ENCODE measurements around the gene MAP7D1. TPM values are rescaled to one million over a fixed set of nuclear protein-coding genes. Genes with fewer than 3 reads are reported as not detected.
A peak's percentile ranks its signal among the peaks of the same experiment; 100 is the strongest.
"Not testable (repeated sequence)": the region's sequence is repeated elsewhere in the genome, so short reads cannot be mapped to it uniquely, and the experiment has no call there.

Gene MAP7D1
- total RNA-seq, 1 experiment from 2014 or later, result 49.9 TPM

DNA sequence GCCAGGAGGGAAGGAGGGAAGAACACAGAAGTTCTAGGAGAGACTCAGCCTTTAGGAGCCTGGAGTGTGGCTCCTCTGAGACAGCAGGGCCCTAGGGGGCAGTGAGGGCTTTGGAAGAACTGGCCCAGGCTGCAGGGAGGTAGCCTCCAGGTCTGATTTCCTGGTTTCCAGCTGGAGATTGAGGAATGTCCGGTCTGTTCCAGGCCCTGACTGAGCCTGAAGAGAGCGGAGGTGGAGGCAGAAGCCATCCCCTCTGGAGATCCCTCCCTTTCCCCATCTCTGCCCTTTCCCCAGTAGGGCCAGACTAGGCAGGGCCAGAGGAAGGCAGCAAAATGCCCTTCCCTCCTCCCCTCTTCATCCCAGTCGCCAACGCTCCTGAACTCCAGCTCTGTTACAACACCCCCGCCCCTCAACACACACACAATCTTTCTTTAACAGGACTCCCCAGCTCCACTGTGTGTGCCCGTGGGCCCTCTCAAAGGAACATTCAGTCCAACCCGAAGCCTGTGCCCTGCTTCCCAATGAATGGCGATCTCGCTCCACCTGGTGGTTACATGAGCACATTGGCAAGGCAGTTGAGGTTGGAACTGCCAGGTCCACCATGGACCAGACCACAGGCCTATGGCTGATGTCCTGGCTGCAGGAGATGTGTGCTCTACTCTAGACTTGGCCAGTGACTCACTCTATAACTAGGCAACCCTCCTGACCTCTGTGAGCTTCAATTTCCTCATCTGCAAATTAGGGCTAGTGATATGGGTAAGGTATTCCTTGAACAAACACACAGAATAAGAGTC lies 32.0 kb downstream of the MAP7D1 start:
- H2BK12ac ChIP-seq (ENCODE audit: insufficient read length, low read depth, low read length), result no peak overlapping the region
- H3K4me3 Mint-ChIP-seq, result peak overlapping the region; percentile 41 to 72

DNA sequence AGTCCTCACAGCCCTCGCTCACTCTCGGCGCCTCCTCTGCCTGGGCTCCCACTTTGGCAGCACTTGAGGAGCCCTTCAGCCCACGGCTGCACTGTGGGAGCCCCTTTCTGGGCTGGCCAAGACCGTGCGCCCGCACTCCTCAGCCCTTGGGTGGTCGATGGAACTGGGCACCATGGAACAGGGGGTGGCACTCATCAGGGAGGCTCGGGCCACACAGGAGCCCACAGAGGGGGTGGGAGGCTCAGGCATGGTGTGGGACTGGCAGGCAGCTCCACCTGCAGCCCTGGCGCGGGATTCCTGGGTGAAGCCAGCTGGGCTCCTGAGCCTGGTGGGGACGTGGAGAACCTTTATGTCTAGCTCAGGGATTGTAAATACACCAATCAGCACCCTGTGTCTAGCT lies 40.8 kb downstream of the MAP7D1 start:
- H3K4me2 ChIP-seq (ENCODE audit: insufficient read depth, insufficient read length, low read length); H2BK15ac ChIP-seq (ENCODE audit: low read depth, low read length); H3K56ac ChIP-seq (ENCODE audit: insufficient read length, low read depth, low read length); H3K23ac ChIP-seq (ENCODE audit: insufficient read length, low read depth, low read length); H3K9me3 Mint-ChIP-seq; H3K14ac ChIP-seq (ENCODE audit: insufficient read depth, low read length); H3K27me3 Mint-ChIP-seq (ENCODE audit: low read depth); H3K79me1 ChIP-seq (ENCODE audit: insufficient read depth, low read depth, low read length, poor library complexity, severe bottlenecking); H2BK12ac ChIP-seq (ENCODE audit: insufficient read length, low read depth, low read length); H2AFZ ChIP-seq (ENCODE audit: low read length); H3K4me1 Mint-ChIP-seq; H3K9ac ChIP-seq (ENCODE audit: extremely low read depth, insufficient read length, low read length); H4K5ac ChIP-seq (ENCODE audit: insufficient read length, low read depth, low read length); H2AK5ac ChIP-seq (ENCODE audit: insufficient read length, low read length); H2BK5ac ChIP-seq (ENCODE audit: insufficient read length, low read length); H3K4ac ChIP-seq (ENCODE audit: low read depth, low read length); H2BK120ac ChIP-seq (ENCODE audit: low read depth, low read length, poor library complexity, severe bottlenecking); H3K9me3 ChIP-seq (ENCODE audit: control insufficient read depth, low read depth, low read length); H4K91ac ChIP-seq (ENCODE audit: insufficient read length, low read depth, low read length); H3K18ac ChIP-seq (ENCODE audit: insufficient read length, low read depth, low read length); H3K36me3 Mint-ChIP-seq (ENCODE audit: insufficient read depth in 1 of 3, low read depth in 3 of 3); H3K27ac ChIP-seq (ENCODE audit: insufficient read length, low read depth, low read length); H3K79me2 ChIP-seq (ENCODE audit: insufficient read depth, low read length); DNase-seq; H3K23me2 ChIP-seq (ENCODE audit: insufficient read length, low read depth, low read length, poor library complexity, severe bottlenecking); H4K8ac ChIP-seq (replicated peaks; ENCODE audit: insufficient read length, low read depth, low read length); H3K27me3 ChIP-seq (ENCODE audit: insufficient read depth, low read length); H3K4me3 Mint-ChIP-seq; H3T11ph ChIP-seq (ENCODE audit: low read length); H2BK20ac ChIP-seq (ENCODE audit: low read depth, low read length, poor library complexity, severe bottlenecking); H3K4me1 ChIP-seq (ENCODE audit: insufficient read depth, low read length); H3K27ac Mint-ChIP-seq; H4K20me1 ChIP-seq (ENCODE audit: control insufficient read depth, insufficient read depth, insufficient read length): not testable (repeated sequence)
- no CpG with 5 or more reads among the region's 12 CpGs for WGBS (ENCODE audit: extremely low coverage, insufficient read length, low lambda C conversion rate)

More for the DNA sequence above, 32.0 kb downstream of the MAP7D1 start:
- Histone ChIP-seq H4K91ac (ENCODE audit: insufficient read length, low read depth, low read length) (no peak overlapping the region), H3K27ac (ENCODE audit: insufficient read length, low read depth, low read length) (peak overlapping the region; percentile 69), H3K9me3 (ENCODE audit: control insufficient read depth, low read depth, low read length) (no peaks in the 10 kb centered on the region), H3K23me2 (ENCODE audit: insufficient read length, low read depth, low read length, poor library complexity, severe bottlenecking) (no peaks in the 10 kb centered on the region), H2BK5ac (ENCODE audit: insufficient read length, low read length) (no peak overlapping the region), H4K8ac (replicated peaks; ENCODE audit: insufficient read length, low read depth, low read length) (no peak overlapping the region), H3K4me2 (ENCODE audit: insufficient read depth, insufficient read length, low read length) (peak overlapping the region; percentile 52), H4K5ac (ENCODE audit: insufficient read length, low read depth, low read length) (no peak overlapping the region), H3K56ac (ENCODE audit: insufficient read length, low read depth, low read length) (no peak overlapping the region), H3K9ac (ENCODE audit: extremely low read depth, insufficient read length, low read length) (peak overlapping the region; percentile 25), H3K23ac (ENCODE audit: insufficient read length, low read depth, low read length) (no peak overlapping the region), H3K18ac (ENCODE audit: insufficient read length, low read depth, low read length) (peak overlapping the region; percentile 89), H3K14ac (ENCODE audit: insufficient read depth, low read length) (peak overlapping the region; percentile 81; the same call in 1 of the 2 replicates), H2BK20ac (ENCODE audit: low read depth, low read length, poor library complexity, severe bottlenecking) (no peak overlapping the region), H2AK5ac (ENCODE audit: insufficient read length, low read length) (no peak overlapping the region), H3K27me3 (ENCODE audit: insufficient read depth, low read length) (no peaks in the 10 kb centered on the region), H3K79me1 (ENCODE audit: insufficient read depth, low read depth, low read length, poor library complexity, severe bottlenecking) (no peaks in the 10 kb centered on the region), H2AFZ (ENCODE audit: low read length) (no peak overlapping the region), H3T11ph (ENCODE audit: low read length) (no peak overlapping the region), H4K20me1 (ENCODE audit: control insufficient read depth, insufficient read depth, insufficient read length) (no peaks in the 10 kb centered on the region), H3K4me1 (ENCODE audit: insufficient read depth, low read length) (0 out of 2 replicates have a peak, but pooled peaks cover 3% of the 10 kb centered on the region), H3K4ac (ENCODE audit: low read depth, low read length) (no peak overlapping the region), H2BK15ac (ENCODE audit: low read depth, low read length) (no peak overlapping the region; the same call in 1 of the 2 replicates), H2BK120ac (ENCODE audit: low read depth, low read length, poor library complexity, severe bottlenecking) (no peak overlapping the region), H3K79me2 (ENCODE audit: insufficient read depth, low read length) (no peaks in the 10 kb centered on the region)
- TF ChIP-seq, protein P1, sequence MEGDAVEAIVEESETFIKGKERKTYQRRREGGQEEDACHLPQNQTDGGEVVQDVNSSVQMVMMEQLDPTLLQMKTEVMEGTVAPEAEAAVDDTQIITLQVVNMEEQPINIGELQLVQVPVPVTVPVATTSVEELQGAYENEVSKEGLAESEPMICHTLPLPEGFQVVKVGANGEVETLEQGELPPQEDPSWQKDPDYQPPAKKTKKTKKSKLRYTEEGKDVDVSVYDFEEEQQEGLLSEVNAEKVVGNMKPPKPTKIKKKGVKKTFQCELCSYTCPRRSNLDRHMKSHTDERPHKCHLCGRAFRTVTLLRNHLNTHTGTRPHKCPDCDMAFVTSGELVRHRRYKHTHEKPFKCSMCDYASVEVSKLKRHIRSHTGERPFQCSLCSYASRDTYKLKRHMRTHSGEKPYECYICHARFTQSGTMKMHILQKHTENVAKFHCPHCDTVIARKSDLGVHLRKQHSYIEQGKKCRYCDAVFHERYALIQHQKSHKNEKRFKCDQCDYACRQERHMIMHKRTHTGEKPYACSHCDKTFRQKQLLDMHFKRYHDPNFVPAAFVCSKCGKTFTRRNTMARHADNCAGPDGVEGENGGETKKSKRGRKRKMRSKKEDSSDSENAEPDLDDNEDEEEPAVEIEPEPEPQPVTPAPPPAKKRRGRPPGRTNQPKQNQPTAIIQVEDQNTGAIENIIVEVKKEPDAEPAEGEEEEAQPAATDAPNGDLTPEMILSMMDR (conservative IDR thresholded peaks at IDR 0.05), result peak; percentile 92
- WGBS (ENCODE audit: extremely low coverage, insufficient read length, low lambda C conversion rate), result no CpG with 5 or more reads among the region's 9 CpGs
- Mint-ChIP-seq H3K9me3 (no peaks in the 10 kb centered on the region), H3K27ac (peak overlapping the region; percentile 55 to 96 (median 85)), H3K27me3 (ENCODE audit: low read depth) (no peaks in the 10 kb centered on the region; the same call in 1 of the 2 replicates), H3K36me3 (ENCODE audit: insufficient read depth in 1 of 3, low read depth in 3 of 3) (no peaks in the 10 kb centered on the region), H3K4me1 (peaks cover 13 to 16% of the 10 kb centered on the region in 2 experiments)
- DNase-seq, result peak; percentile 92
